HFFc6 (cell line): ENCODE results near the gene CHD9. TPM values are rescaled to one million over a fixed set of nuclear protein-coding genes. Genes with fewer than 3 reads are reported as not detected.
A peak's percentile ranks its signal among the peaks of the same experiment; 100 is the strongest.

Experiments used
- DNase-seq: peaks from one replicate; pipeline ENCODE4 v3.0.0-alpha.2; 2018
- H3K27ac Mint-ChIP-seq: 2 replicates; pipeline ENCODE4 v1.8.0; 2020; ENCODE audit warnings: mild to moderate bottlenecking, mixed read lengths
- H3K27me3 Mint-ChIP-seq: 2 replicates; pipeline ENCODE4 v1.8.0; 2021; ENCODE audit warnings: mild to moderate bottlenecking, moderate library complexity, mixed read lengths; ENCODE audit not compliant: insufficient read depth
- H3K36me3 Mint-ChIP-seq: 2 replicates; pipeline ENCODE4 v1.8.0; 2021; ENCODE audit warnings: low read depth, mixed read lengths
- H3K4me1 Mint-ChIP-seq: 2 replicates; pipeline ENCODE4 v1.8.0; 2020; ENCODE audit warnings: low read depth, mixed read lengths
- H3K4me3 Mint-ChIP-seq: 2 replicates; pipeline ENCODE4 v1.8.0; 2020; ENCODE audit warnings: mild to moderate bottlenecking, moderate library complexity, mixed read lengths
- H3K9me3 Mint-ChIP-seq: 2 replicates; pipeline ENCODE4 v1.8.0; 2020; ENCODE audit warnings: mild to moderate bottlenecking, mixed read lengths
- total RNA-seq, 6 experiments: library from RNA; stranded (reverse); fragmentation: NEBNext Ultra II Directional; extraction: Animal tissue kit (Norgen Biotek cat#: 25700); gene quantifications; 2 replicates in 1 of 6; 3 replicates in 5 of 6; pipeline ENCODE4 v1.2.3, GENCODE V29; 2021
- TF ChIP-seq, protein P1 (sequence below): fragments of 200-600 bp; sonication (generic); IDR thresholded peaks from 2 replicates; pipeline ENCODE4 v1.5.0; 2021; ENCODE audit warnings: antibody characterized with exemption, mild to moderate bottlenecking

The CHD9 gene
- total RNA-seq, 6 experiments from 2014 or later = 39.7 to 48.8 (median 45.7) TPM

DNA sequence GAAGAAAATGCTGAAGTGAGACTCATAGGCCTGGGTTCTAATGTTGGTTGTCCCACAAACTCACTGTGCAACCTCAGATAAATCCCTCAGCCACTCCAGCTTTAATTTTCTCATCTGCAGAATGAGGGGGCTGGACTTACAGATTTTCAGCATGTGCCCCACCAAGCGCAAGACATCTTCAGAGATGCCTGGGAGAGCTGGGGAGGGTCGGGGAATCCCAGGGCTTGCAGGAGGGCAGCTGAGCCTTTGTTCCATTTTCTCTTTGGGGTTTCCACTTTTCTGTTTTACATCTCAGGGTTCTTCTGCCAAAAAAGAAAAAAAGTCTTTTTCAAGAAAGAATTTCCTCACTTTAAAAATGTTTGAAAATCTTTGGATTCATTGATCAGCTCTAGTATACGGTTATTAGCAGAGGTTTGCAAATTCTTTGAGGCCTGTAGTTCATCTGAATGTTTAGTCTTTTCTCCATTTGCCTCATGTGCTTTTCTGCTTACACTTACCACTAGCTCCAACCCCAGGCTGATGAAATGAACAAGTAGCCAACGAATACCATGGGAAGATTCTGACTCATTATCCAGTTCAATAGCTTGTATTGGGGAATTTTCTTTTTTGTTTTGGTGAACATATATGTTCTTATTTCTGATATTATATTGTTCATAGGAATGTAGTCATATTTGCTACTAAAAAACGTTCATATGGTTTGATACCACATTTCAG, 56.4 kb downstream of the CHD9 start:
- 0 out of 2 replicates have a peak overlapping the region, but pooled peaks have one; percentile 46 for H3K27ac Mint-ChIP-seq
- no peaks in the 10 kb centered on the region for H3K27me3 Mint-ChIP-seq
- DNase-seq = no peak
- no peak overlapping the region for H3K4me3 Mint-ChIP-seq
- no peaks in the 10 kb centered on the region for H3K9me3 Mint-ChIP-seq
- H3K4me1 Mint-ChIP-seq = peaks cover 20% of the 10 kb centered on the region
- no peaks in the 10 kb centered on the region; the same call in 1 of the 2 replicates for H3K36me3 Mint-ChIP-seq
- TF ChIP-seq, protein P1, sequence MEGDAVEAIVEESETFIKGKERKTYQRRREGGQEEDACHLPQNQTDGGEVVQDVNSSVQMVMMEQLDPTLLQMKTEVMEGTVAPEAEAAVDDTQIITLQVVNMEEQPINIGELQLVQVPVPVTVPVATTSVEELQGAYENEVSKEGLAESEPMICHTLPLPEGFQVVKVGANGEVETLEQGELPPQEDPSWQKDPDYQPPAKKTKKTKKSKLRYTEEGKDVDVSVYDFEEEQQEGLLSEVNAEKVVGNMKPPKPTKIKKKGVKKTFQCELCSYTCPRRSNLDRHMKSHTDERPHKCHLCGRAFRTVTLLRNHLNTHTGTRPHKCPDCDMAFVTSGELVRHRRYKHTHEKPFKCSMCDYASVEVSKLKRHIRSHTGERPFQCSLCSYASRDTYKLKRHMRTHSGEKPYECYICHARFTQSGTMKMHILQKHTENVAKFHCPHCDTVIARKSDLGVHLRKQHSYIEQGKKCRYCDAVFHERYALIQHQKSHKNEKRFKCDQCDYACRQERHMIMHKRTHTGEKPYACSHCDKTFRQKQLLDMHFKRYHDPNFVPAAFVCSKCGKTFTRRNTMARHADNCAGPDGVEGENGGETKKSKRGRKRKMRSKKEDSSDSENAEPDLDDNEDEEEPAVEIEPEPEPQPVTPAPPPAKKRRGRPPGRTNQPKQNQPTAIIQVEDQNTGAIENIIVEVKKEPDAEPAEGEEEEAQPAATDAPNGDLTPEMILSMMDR = no peak

DNA sequence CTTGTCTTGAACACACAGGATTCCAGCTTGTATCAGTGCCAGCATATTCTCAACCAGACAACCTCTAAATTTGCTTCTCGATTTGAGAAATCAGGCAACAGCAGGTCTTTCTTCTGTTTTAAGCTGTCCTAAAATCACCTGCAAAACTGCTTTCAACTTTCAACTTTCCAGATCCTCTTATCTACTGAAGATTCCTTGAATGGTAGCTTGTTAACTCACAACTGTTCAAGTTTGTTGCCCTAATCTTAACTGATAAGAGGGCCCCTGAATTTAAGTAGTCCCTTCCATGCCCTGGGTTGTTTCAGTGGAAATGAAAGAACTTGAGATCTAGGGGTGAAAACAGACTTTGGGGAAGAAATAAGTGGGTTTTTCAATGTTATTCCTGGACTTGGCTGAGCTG, 57.2 kb downstream of the CHD9 start:
- H3K9me3 Mint-ChIP-seq = no peaks in the 10 kb centered on the region
- H3K36me3 Mint-ChIP-seq = no peaks in the 10 kb centered on the region
- TF ChIP-seq, protein P1 = no peak
- H3K27ac Mint-ChIP-seq = peak overlapping the region; percentile 46; the same call in 1 of the 2 replicates
- H3K4me3 Mint-ChIP-seq = no peak overlapping the region
- no peaks in the 10 kb centered on the region for H3K27me3 Mint-ChIP-seq
- DNase-seq = no peak
- peaks cover 20% of the 10 kb centered on the region for H3K4me1 Mint-ChIP-seq

- H3K27ac Mint-ChIP-seq = no peak overlapping the region
- H3K4me3 Mint-ChIP-seq = no peak overlapping the region
- H3K9me3 Mint-ChIP-seq = no peaks in the 10 kb centered on the region
- no peak for DNase-seq
- H3K27me3 Mint-ChIP-seq = no peaks in the 10 kb centered on the region; the same call in 1 of the 2 replicates
- TF ChIP-seq, protein P1 = no peak
- peaks cover 20% of the 10 kb centered on the region for H3K4me1 Mint-ChIP-seq
- H3K36me3 Mint-ChIP-seq = no peaks in the 10 kb centered on the region
Observed at GRCh38 chr16:53115047-53115446, 60.3 kb downstream of the CHD9 start.

DNA sequence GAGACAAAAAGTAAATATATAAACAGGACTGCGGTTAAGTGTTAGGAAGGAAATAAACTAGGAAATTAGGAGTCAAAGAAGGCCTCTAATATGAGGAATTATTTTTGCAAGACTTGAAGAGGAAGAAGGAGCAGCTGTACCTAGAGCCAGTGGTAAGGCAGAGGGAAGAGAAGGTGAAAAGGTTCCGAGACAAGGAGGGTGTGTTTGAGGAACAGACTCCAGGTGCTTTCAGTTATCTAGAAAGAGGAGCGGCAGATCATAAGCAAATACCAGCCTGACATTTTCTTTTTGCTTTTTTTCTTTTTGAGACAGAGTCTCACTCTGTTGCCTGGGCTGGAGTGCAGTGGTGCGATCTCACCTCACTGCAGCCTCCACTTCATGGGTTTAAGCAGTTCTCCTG, 61.0 kb downstream of the CHD9 start:
- no peaks in the 10 kb centered on the region for H3K9me3 Mint-ChIP-seq
- no peaks in the 10 kb centered on the region; the same call in 1 of the 2 replicates for H3K27me3 Mint-ChIP-seq

DNA sequence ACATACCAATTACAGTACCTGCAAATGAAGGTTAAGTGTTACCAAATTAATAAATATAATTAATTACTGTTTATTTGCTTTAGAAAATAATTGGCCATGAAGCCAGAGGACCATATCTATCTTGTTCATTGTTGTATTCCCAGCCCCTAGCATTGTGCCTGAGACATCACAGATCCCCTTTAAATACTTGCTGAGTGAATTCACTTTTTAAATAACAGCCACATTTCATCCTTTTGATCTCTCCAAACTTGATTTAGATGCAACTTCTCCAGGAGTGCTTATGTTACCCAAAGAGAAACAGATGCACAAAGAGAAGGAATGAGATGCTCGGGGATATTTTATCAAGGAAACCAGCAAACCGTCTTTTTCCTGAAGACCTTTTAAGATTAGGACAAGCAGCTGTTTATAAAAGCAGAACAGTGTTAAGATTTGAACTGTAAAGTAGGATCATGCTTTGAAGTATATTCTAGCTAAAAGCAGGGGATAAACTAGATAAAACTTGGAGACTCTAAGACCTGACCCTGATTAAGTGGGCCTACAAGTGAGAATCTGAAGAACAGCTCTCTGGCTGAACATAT, 66.3 kb downstream of the CHD9 start:
- H3K9me3 Mint-ChIP-seq = peaks cover 4% of the 10 kb centered on the region; the same call in 1 of the 2 replicates
- peaks cover 5% of the 10 kb centered on the region for H3K36me3 Mint-ChIP-seq
- H3K4me1 Mint-ChIP-seq = peaks cover 15% of the 10 kb centered on the region
- TF ChIP-seq, protein P1 = no peak
- H3K27ac Mint-ChIP-seq = peak overlapping the region; percentile 3; the same call in 1 of the 2 replicates
- H3K27me3 Mint-ChIP-seq = no peaks in the 10 kb centered on the region; the same call in 1 of the 2 replicates
- no peak overlapping the region for H3K4me3 Mint-ChIP-seq
- no peak for DNase-seq

More for the DNA sequence above, 61.0 kb downstream of the CHD9 start:
- Mint-ChIP-seq H3K36me3 (no peaks in the 10 kb centered on the region), H3K4me1 (peaks cover 18% of the 10 kb centered on the region), H3K27ac (no peak overlapping the region), H3K4me3 (no peak overlapping the region)
- DNase-seq = no peak
- TF ChIP-seq, protein P1 = no peak
